ENCODE results near the gene PGP.

The PGP gene

GRCh38 chr16:2199095-2199494, 15.5 kb downstream of the PGP start:
- no peak for DNase-seq (ENCODE audit: low read depth, low spot score)

GRCh38 chr16:2198283-2198682, 16.4 kb downstream of the PGP start:
- DNase-seq (ENCODE audit: low read depth, low spot score), result no peak

GRCh38 chr16:2197765-2198164, 16.9 kb downstream of the PGP start:
- no peak for DNase-seq (ENCODE audit: low read depth, low spot score)

GRCh38 chr16:2196981-2197511, 17.6 kb downstream of the PGP start:
- no peak for DNase-seq (ENCODE audit: low read depth, low spot score)

DNA sequence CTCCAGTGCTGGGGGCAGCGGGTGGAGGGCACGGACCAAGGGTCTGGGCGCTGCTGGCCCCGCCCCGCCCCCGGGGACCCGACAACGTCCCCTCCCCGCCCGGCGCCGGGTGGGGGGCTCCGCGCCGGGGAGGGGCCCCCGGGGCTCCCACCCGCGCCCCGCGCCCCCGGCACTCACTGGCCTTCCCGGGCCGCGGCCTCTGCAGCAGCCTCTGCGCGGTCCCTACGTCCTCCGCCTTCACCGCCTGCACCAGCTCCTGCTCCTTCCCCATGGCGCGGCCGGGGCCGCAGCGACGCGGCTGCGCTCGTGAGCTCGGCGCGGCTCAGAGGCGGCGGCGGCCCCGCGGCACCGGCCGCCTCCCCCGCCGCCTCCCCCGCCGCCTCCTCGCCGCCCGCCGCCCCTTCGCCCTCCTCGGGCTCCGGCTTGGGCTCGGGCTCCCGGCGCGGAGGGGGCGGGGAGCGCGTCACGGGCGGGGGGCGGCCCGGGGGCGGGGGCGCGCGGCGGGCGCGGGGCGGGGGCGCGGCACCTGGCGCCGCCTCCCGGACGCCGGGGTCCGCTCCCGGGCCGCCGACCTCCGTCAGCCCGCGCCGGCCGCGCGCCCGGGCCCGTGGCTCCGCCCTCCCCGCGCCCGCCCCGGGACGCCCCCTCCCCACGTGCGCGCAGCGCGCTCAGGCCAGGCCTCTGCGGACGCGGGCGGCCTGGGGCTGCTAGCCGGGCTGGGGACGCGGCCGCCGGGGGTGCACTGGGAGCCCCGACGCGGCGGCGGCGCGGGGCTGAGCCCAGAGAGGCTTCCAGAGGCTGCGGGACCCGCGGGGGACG, 18.3 kb downstream of the PGP start, which contains the start of gene CASKIN1:
CASKIN1 (minus strand) TSS at position 444 of the 819 bp plus-strand sequence; CDS start at position 271, 173 bp downstream.
- DNase-seq (ENCODE audit: low read depth, low spot score), result no peak

DNA sequence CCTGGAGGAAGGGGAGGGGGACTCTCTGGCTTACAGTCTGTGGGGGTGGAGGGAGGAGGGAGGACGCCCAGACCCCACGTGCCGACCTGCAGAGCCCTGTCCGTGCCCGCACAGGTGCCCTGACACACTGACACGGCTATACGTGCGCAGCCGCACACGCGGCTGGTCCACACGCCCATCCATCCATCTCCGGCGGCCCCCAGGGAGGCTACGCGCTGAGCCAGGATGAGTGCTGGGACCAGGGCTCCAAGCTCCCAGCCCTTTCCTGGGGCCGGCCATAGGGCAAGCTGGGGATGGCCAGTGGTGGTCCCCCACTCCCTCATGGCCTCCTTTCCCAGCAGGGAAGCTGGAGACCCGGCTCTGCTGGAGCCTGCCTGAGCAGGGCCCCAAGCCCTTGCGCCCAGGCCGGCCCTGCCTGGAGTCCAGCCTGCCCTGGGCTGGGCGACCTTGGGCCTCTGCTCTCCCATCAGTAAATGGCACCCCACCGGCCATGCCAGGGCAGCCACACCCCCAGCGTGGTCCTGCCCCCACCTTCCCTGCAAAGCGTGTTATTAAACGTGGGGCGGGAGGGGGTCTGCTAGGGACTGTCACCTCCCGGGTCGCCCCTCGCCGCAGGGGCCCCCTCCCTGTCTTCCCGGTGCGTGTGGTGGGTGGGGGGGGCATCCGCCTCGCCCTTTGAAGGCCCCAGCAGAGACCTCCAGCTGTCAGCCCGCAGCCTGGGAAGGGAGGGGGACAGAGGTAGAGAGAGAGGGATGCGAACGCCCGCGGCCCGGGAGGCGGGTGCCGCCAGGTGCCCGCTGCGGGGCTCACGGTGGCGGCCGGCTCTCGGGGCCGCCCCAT, 19.1 kb downstream of the PGP start:
- DNase-seq (ENCODE audit: low read depth, low spot score), result no peak

- no peak for DNase-seq (ENCODE audit: low read depth, low spot score)
Measured at GRCh38 chr16:2194852-2195321, 19.8 kb downstream of the PGP start.

DNA sequence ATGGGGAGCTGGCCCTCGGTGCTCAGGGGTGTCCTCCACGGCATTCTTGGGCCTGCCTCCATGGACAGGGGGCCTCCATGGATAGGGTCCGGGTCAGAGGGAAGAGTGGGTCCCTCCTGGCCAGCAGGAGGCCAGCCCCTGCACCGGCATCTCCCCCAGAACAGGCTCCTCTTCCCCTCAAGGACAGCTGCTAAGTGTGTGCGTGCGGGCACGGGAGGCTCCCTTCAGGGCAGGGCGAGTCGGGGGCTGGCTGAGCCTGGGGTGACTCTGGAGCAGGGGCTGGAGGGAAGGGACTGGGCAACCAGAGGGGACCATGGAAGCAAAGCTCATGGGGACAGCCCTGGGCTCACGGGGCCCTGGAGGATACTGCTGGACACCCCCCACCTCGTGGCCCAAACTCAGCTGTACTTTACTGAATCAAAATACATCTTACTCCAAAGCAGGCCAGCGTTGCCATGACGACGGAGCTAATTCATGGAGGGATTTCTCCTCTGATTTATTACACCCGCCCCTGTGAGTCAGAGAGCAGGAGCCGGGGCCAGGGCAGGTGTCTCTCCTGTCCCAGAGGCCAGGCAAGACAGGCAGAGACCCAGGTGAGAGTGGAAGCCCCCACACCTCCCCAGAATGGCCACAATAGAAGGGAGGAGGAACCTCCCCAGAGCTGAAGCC, 20.3 kb downstream of the PGP start:
- no peak for DNase-seq (ENCODE audit: low read depth, low spot score)

DNA sequence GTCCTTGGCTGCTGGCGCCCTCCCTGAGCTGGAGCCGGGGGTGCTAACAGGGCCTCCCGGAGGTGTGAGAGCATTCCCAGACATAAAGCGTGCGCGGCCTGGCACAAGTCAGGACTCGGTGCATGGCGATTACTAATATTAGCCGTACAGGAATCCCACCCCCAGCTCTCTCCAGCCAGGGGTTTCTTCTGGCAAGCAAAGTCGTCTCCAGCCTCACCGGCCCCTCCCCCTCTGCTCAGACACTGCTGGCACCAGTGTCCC, 23.3 kb downstream of the PGP start:
- DNase-seq (ENCODE audit: low read depth, low spot score), result no peak

DNA sequence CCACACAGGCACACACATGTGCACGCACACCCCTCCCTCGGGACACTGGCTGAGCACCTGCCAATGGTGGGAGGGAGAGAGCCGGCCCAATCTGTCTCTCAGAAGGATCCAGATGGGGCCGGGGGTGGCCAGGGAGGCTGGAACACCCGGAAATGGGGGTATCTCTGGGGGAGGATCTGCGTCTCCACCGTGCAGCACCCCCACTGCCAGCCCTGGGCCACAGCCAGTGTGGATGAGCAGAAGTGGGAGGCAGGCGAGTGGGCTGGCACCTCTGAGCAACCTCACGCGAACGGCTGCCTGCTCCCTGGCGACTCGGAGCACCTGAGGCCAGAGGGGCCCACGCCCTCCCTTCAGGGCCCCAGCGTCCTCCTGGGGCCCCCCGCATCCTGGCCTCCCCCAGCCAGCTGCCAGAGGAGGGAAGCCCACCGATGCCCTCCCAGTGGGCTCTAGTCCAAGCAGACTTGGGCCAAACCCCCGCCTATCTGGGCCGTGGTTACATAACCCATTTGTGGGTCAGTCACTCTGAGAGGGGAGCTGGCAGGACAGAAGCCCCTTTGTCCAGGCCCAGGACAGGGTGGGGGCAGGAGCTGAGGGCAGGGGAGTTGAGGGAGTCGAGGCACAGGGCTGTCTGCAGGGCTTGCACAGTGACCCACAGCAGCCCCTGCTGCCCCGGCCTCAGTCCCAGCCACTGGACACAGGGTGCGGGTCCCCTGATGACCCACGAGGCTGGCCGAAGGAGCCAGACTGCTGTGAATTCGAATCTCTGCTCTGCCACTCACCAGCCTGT, 23.8 kb downstream of the PGP start:
- DNase-seq (ENCODE audit: low read depth, low spot score), result no peak

DNA sequence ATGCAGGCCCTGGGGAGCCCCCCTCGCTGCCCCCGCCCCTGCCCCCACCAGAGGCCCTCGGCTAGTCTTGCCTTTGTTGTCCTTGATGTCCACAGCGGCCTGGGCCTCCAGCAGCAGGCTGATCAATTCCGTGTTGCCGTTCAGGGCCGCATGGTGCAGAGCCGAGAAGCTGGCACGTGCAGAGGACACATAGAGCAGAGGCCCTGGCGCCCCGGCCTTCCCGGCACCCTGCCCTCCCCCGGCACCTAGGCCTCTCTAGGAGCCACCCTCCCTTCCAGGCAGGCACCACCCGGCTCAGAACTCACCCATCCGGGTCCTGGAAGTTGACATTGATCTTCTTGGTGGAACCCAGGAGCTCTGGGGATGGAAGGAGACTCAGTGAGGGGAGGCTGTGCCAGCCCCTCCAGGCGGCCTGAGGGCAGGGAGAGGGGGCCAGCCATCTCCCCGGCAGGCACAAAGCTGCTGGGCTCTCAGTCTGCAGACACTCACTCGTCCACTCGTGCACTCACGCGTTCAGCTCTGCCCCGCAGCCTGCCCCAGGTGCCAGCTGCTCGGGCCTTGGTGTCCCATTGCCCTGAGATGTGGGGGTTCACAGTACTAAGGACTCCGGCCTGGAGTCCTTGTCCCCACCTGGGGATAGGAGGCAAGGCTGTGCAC, 24.5 kb downstream of the PGP start:
- DNase-seq (ENCODE audit: low read depth, low spot score), result no peak

DNA sequence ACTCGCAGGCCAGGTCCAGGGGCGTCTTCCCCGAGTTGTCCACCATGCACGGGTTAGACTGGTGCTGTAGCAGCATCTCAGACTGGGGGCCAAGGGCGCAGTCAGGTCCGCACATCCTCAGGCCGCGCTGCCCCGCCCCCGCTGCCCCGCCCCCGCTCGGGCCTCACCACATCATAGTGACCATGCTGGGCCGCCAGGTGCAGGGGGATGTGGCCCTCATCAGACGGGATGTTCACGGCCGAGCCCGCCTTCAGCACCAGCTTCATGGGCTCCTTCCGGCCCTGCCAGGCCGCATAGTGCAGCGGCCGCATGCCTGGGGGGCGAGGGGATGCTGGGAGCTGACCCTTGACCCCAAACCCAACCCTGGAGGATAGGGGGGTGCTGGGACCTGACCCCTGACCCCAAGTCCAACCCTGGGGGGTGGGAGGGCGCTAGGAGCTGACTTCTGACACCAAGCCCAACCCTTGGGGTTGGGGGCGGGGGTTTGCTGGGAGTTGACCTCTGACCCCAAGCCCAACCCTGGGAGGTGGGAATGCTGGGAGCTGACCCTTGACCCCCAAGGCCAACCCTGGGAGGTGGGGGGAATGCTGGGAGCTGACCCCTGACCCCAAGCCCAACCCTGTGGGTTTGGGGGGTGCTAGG, 25.3 kb downstream of the PGP start:
- DNase-seq (ENCODE audit: low read depth, low spot score), result no peak

DNA sequence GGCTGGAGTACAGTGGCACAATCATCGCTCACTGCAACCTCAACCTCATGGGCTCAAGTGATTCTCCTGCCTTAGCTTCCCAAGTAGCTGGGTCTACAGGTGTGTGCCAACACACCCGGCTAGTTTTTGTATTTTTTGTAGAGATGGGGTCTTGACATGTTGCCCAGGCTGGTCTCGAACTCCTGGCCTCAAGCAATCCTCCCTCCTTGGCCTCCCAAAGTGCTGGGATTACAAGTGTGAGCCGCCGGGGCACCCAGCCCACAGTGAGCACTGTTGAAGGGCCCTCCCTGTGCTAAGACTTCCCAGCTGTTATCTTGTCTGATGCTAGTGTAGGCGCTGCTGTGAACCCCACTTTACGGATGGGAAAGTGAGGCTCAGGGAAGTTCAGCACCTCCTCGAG, 26.2 kb downstream of the PGP start:
- no peak for DNase-seq (ENCODE audit: low read depth, low spot score)

- DNase-seq (ENCODE audit: low read depth, low spot score), result no peak
Measured at GRCh38 chr16:2187212-2187611, 27.4 kb downstream of the PGP start.

- no peak for DNase-seq (ENCODE audit: low read depth, low spot score)
Measured at GRCh38 chr16:2186505-2186904, 28.1 kb downstream of the PGP start.

GRCh38 chr16:2186064-2186463, 28.6 kb downstream of the PGP start:
- DNase-seq (ENCODE audit: low read depth, low spot score), result no peak

- DNase-seq (ENCODE audit: low read depth, low spot score), result no peak
Measured at GRCh38 chr16:2184962-2185361, 29.7 kb downstream of the PGP start.

GRCh38 chr16:2184346-2184745, 30.3 kb downstream of the PGP start:
- DNase-seq (ENCODE audit: low read depth, low spot score), result no peak

GRCh38 chr16:2183671-2184070, 31.0 kb downstream of the PGP start:
- DNase-seq (ENCODE audit: low read depth, low spot score), result no peak

DNA sequence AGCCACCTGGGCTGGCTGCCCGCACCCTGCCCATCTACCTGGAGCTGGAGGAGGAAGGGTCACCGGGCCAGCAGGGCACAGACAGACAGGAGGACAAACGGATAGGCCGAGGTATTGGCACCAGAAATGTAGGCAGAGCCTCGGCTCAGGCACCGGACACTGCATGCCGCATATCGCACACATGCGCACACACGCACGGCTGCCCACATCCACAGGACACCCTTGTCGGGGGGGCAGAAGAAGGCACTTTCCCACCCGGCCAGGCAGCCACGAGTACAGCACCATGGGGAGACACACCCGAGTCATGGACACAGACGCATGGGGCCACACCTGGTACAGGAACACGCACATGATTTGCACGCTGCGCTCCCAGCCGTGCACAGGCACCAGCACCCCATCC, 32.7 kb downstream of the PGP start:
- DNase-seq (ENCODE audit: low read depth, low spot score), result no peak

All from activated CD4-positive, CD25-positive, alpha-beta regulatory T cell treated with anti-CD3 and anti-CD28 coated beads, Interleukin-2, amount 50 U/mL, for 16 hours (primary cell).